Activated CD4-positive, alpha-beta T cell treated with anti-CD3 and anti-CD28 coated beads, Interleukin-2, Interleukin-6, amounts not matched to agents 100 ng/mL and 50 ng/mL, durations not matched to agents 16 hours and 8 hours (primary cell): ENCODE data around the gene ANP32A.
A peak's percentile ranks its signal among the peaks of the same experiment; 100 is the strongest.
"Not testable (repeated sequence)": the region's sequence is repeated elsewhere in the genome, so short reads cannot be mapped to it uniquely, and the experiment has no call there.

ENCODE experiments used
- DNase-seq: peaks from one replicate; pipeline ENCODE4 v3.0.0-alpha.2; 2020

ANP32A gene

GRCh38 chr15:68820295-68821189, at the start of gene ANP32A:
ANP32A (minus strand) TSS chr15:68820895; CDS start chr15:68820751, 144 bp downstream.
- DNase-seq: peak; percentile 98

GRCh38 chr15:68868296-68868695, 47.6 kb upstream of the ANP32A start:
- no peak for DNase-seq

GRCh38 chr15:68862415-68862814, 41.7 kb upstream of the ANP32A start:
- no peak for DNase-seq

- not testable (repeated sequence) for DNase-seq
Measured at GRCh38 chr15:68858666-68859065, 38.0 kb upstream of the ANP32A start.

- not testable (repeated sequence) for DNase-seq
Measured at GRCh38 chr15:68857443-68857842, 36.7 kb upstream of the ANP32A start.

- no peak for DNase-seq
Measured at GRCh38 chr15:68852461-68852860, 31.8 kb upstream of the ANP32A start.

GRCh38 chr15:68851971-68852370, 31.3 kb upstream of the ANP32A start:
- DNase-seq: no peak

GRCh38 chr15:68849497-68849896, 28.8 kb upstream of the ANP32A start:
- no peak for DNase-seq

GRCh38 chr15:68846851-68847439, 26.2 kb upstream of the ANP32A start:
- no peak for DNase-seq

GRCh38 chr15:68844856-68845550, 24.3 kb upstream of the ANP32A start:
- DNase-seq: no peak

- DNase-seq: peak; percentile 6
Measured at GRCh38 chr15:68843425-68844311, 23.0 kb upstream of the ANP32A start.

GRCh38 chr15:68842958-68843357, 22.3 kb upstream of the ANP32A start:
- DNase-seq: no peak

- DNase-seq: no peak
Measured at GRCh38 chr15:68834346-68834745, 13.7 kb upstream of the ANP32A start.

GRCh38 chr15:68833700-68834331, 13.1 kb upstream of the ANP32A start:
- DNase-seq: no peak

- no peak for DNase-seq
Measured at GRCh38 chr15:68830141-68830785, 9.6 kb upstream of the ANP32A start.

GRCh38 chr15:68829068-68829467, 8.4 kb upstream of the ANP32A start:
- DNase-seq: peak; percentile 32

- no peak for DNase-seq
Measured at GRCh38 chr15:68823561-68823960, 2.9 kb upstream of the ANP32A start.

GRCh38 chr15:68822818-68823217, 2.1 kb upstream of the ANP32A start:
- DNase-seq: no peak

GRCh38 chr15:68821841-68822381, 1.2 kb upstream of the ANP32A start:
- peak; percentile 32 for DNase-seq

GRCh38 chr15:68821190-68821840, 620 bp upstream of the ANP32A start:
- DNase-seq: no peak
